ENCODE measurements around the gene TRIM2. TPM values are rescaled to one million over a fixed set of nuclear protein-coding genes. Genes with fewer than 3 reads are reported as not detected.

TRIM2 gene
- total RNA-seq, 4 donors from 2014 or later, result 2.6 to 7.2 (median 3.8) TPM

- H3K4me1 ChIP-seq, result peaks cover 12 to 22% of the 10 kb centered on the region in 2 donors
- DNase-seq (no peak), ATAC-seq (no peak)
- in situ Hi-C loops (cut with MboI; ENCODE audit: low sequenced_read_pairs in 4 of 4) (no loop called here), intact Hi-C loops (cut with DNase I; ENCODE audit: low total_unique reads) (no loop called here)
- H3K27me3 ChIP-seq, result no peaks in the 10 kb centered on the region
- no peak overlapping the region for H3K4me3 ChIP-seq
- H3K27ac ChIP-seq, result no peak overlapping the region
- TF ChIP-seq CTCF (IDR thresholded peaks at IDR 0.05 in 4 of 5, conservative IDR thresholded peaks at IDR 0.05 in 1 of 5) (no peak), POLR2A (IDR thresholded peaks at IDR 0.05) (no peak)
- no peaks in the 10 kb centered on the region for H3K9me3 ChIP-seq
- H3K36me3 ChIP-seq, result no peaks in the 10 kb centered on the region
Measured at GRCh38 chr4:153232768-153233167, 28.5 kb downstream of the TRIM2 start.

DNA sequence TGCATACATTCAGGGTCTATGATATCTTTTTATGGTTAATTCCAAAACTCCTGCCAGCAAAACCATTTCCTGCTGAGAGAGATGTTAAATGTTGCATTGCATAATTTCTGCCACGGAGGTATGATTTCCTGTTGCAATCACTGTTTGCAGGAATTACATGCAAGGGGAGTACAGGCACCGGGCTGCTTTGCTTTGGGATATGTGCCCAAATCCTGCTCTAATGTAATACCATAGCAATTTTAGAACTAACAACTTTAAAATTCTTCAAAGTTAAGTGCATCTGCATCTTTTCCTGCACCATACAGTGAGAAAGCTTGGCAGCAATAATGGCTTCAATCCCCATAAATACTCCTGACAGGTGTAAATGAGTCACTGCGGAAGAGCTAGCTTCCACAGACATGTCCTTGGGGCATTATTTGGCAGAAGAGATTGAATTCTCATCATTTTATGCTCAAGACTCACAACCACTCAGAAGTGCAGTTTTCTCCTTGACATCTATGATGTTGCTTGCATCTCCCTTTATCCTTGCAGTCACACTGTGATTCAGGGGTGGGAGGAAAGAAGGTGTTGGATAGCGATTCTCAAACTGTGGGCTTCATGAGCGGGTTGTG is 29.6 kb downstream of the TRIM2 start:
- DNase-seq (no peak), ATAC-seq (peak; percentile 75 to 82)
- H3K36me3 ChIP-seq, result no peaks in the 10 kb centered on the region
- peaks cover 12 to 22% of the 10 kb centered on the region in 2 donors for H3K4me1 ChIP-seq
- in situ Hi-C loops (cut with MboI; ENCODE audit: low sequenced_read_pairs in 4 of 4), result no loop called here
- H3K9me3 ChIP-seq, result no peaks in the 10 kb centered on the region
- intact Hi-C loops (cut with DNase I; ENCODE audit: low total_unique reads), result no loop called here
- H3K27me3 ChIP-seq, result no peaks in the 10 kb centered on the region
- no peak overlapping the region for H3K4me3 ChIP-seq
- H3K27ac ChIP-seq, result no peak overlapping the region
- no peak for TF ChIP-seq CTCF (IDR thresholded peaks at IDR 0.05 in 4 of 5, conservative IDR thresholded peaks at IDR 0.05 in 1 of 5)
- no peak for TF ChIP-seq POLR2A (IDR thresholded peaks at IDR 0.05)

GRCh38 chr4:153234885-153235284 is 30.6 kb downstream of the TRIM2 start:
- ATAC-seq, result no peak
- no peaks in the 10 kb centered on the region for H3K9me3 ChIP-seq
- no peak for TF ChIP-seq CTCF (IDR thresholded peaks at IDR 0.05 in 4 of 5, conservative IDR thresholded peaks at IDR 0.05 in 1 of 5)
- TF ChIP-seq POLR2A (IDR thresholded peaks at IDR 0.05), result no peak
- no peaks in the 10 kb centered on the region for H3K36me3 ChIP-seq
- H3K4me1 ChIP-seq, result peaks cover 12 to 22% of the 10 kb centered on the region in 2 donors
- DNase-seq, result no peak
- H3K27ac ChIP-seq, result no peak overlapping the region
- H3K4me3 ChIP-seq, result no peak overlapping the region
- intact Hi-C loops (cut with DNase I; ENCODE audit: low total_unique reads) (no loop called here), in situ Hi-C loops (cut with MboI; ENCODE audit: low sequenced_read_pairs in 4 of 4) (no loop called here)
- no peaks in the 10 kb centered on the region for H3K27me3 ChIP-seq

DNA sequence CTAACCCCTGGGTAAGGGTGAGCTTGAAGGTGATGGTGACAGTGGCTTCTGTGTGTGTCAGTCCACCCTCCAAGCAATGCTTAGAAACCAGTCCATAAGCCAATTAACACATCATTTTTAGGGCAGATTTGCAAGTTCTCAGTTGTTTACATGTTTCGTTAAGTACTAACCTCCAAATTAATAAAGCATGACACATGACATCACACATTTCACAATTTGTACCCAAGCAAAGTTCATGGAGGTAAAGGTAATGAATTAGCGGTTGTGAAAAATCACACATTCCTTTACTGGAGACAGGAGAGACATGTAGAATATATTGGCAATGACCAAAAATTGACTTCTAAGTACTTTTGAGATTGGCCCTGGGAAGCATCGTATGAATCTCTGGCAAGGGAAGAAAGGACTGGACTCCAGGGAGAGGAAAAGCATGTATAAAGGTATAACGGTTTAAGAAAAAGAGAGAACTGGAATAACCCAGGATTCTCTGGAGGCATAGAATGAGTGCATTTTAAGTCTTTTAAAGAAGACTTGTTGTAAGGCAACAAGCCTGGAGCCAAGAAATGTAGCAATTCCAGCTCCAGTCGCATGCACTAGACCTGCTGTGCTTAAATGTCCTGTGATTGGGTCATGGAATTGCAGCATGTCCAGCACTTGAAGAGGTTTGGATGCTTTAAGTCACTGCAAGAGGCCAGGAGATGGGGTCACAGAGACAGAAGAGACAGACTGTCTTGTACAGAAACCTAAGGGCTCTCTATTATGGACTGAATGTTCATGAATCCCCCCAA is 34.1 kb downstream of the TRIM2 start:
- Histone ChIP-seq H3K27ac (no peak overlapping the region), H3K27me3 (no peaks in the 10 kb centered on the region), H3K36me3 (no peaks in the 10 kb centered on the region), H3K9me3 (no peaks in the 10 kb centered on the region), H3K4me1 (peaks cover 17 to 20% of the 10 kb centered on the region in 2 donors), H3K4me3 (no peak overlapping the region)
- DNase-seq (no peak), ATAC-seq (no peak)
- intact Hi-C loops (cut with DNase I; ENCODE audit: low total_unique reads) (no loop called here), in situ Hi-C loops (cut with MboI; ENCODE audit: low sequenced_read_pairs in 4 of 4) (no loop called here)
- no peak for TF ChIP-seq CTCF (IDR thresholded peaks at IDR 0.05 in 4 of 5, conservative IDR thresholded peaks at IDR 0.05 in 1 of 5)
- TF ChIP-seq POLR2A (IDR thresholded peaks at IDR 0.05), result no peak
